BLaER1 (cell line): Measurements from ENCODE around the gene KCNQ1OT1.
A peak's percentile ranks its signal among the peaks of the same experiment; 100 is the strongest.

Experiments used
- H3K27ac ChIP-seq: shearing (Covaris generic); formaldehyde crosslinking; 2 replicates; pipeline ENCODE4 v1.8.1; 2022
- H3K27me3 ChIP-seq: shearing (Covaris generic); formaldehyde crosslinking; 2 replicates; pipeline ENCODE4 v1.8.1; 2022
- H3K36me3 ChIP-seq: shearing (Covaris generic); formaldehyde crosslinking; 2 replicates; pipeline ENCODE4 v1.8.1; 2022
- H3K4me1 ChIP-seq: shearing (Covaris generic); formaldehyde crosslinking; 2 replicates; pipeline ENCODE4 v1.8.1; 2022
- H3K4me2 ChIP-seq: shearing (Covaris generic); formaldehyde crosslinking; 2 replicates; pipeline ENCODE4 v1.8.1; 2022
- H3K4me3 ChIP-seq: shearing (Covaris generic); formaldehyde crosslinking; 2 replicates; pipeline ENCODE4 v1.8.1; 2022
- H3K9ac ChIP-seq: shearing (Covaris generic); formaldehyde crosslinking; 2 replicates; pipeline ENCODE4 v1.8.1; 2022
- H3K9me3 ChIP-seq: shearing (Covaris generic); formaldehyde crosslinking; 2 replicates; pipeline ENCODE4 v1.8.1; 2022
- H4K20me1 ChIP-seq: shearing (Covaris generic); formaldehyde crosslinking; 2 replicates; pipeline ENCODE4 v1.8.1; 2022
- Cebpa-rat ChIP-seq: shearing (Covaris generic); IDR thresholded peaks from 2 replicates; pipeline ENCODE4 v1.8.1; 2022

The KCNQ1OT1 gene

GRCh38 chr11:2729841-2730240 is 30.0 kb upstream of the KCNQ1OT1 start:
- H3K4me3 ChIP-seq = no peak overlapping the region
- no peak overlapping the region for H3K9ac ChIP-seq
- no peaks in the 10 kb centered on the region for H3K27me3 ChIP-seq
- no peaks in the 10 kb centered on the region for H3K9me3 ChIP-seq
- no peaks in the 10 kb centered on the region for H3K36me3 ChIP-seq
- peaks cover 84% of the 10 kb centered on the region for H3K4me1 ChIP-seq
- H3K4me2 ChIP-seq = no peak overlapping the region
- no peak for TF ChIP-seq Cebpa-rat
- H3K27ac ChIP-seq = no peak overlapping the region
- no peaks in the 10 kb centered on the region for H4K20me1 ChIP-seq

GRCh38 chr11:2728663-2729332 is 29.0 kb upstream of the KCNQ1OT1 start:
- H3K9me3 ChIP-seq = no peaks in the 10 kb centered on the region
- peak overlapping the region; percentile 72 for H3K4me2 ChIP-seq
- H4K20me1 ChIP-seq = no peaks in the 10 kb centered on the region
- H3K4me3 ChIP-seq = no peak overlapping the region
- no peak overlapping the region for H3K9ac ChIP-seq
- no peaks in the 10 kb centered on the region for H3K27me3 ChIP-seq
- H3K27ac ChIP-seq = no peak overlapping the region
- H3K36me3 ChIP-seq = no peaks in the 10 kb centered on the region
- TF ChIP-seq Cebpa-rat = no peak
- peaks cover 75% of the 10 kb centered on the region for H3K4me1 ChIP-seq

GRCh38 chr11:2728128-2728662 is 28.4 kb upstream of the KCNQ1OT1 start:
- no peaks in the 10 kb centered on the region for H3K36me3 ChIP-seq
- peak overlapping the region; percentile 72 for H3K4me2 ChIP-seq
- no peak overlapping the region for H3K9ac ChIP-seq
- no peaks in the 10 kb centered on the region for H3K27me3 ChIP-seq
- no peaks in the 10 kb centered on the region for H4K20me1 ChIP-seq
- no peaks in the 10 kb centered on the region for H3K9me3 ChIP-seq
- H3K4me1 ChIP-seq = peaks cover 75% of the 10 kb centered on the region
- H3K4me3 ChIP-seq = no peak overlapping the region
- no peak overlapping the region for H3K27ac ChIP-seq
- no peak for TF ChIP-seq Cebpa-rat

DNA sequence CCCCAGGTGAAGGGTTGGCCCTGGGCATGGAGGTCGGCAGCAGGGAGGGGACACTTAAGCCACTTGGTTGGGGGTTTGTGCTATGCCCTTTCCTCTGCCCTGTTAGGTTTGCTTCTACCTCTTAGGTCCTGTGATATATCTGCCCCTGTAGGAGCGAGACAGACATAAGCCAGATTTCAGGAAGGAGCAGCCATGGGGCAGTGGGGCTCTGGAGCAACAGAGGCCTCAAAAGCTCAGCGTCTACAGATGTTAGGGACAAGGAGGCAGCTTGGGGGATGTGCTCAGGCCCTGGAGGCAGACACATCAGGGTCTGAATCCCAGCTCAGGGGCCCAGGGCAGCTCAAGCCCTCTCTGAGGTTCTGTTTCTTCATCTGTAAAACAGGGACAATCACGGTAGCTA is 27.2 kb upstream of the KCNQ1OT1 start:
- no peak for TF ChIP-seq Cebpa-rat
- Histone ChIP-seq H3K9ac (no peak overlapping the region), H3K27ac (no peak overlapping the region), H3K4me3 (no peak overlapping the region), H3K9me3 (no peaks in the 10 kb centered on the region), H3K27me3 (no peaks in the 10 kb centered on the region), H4K20me1 (no peaks in the 10 kb centered on the region), H3K36me3 (no peaks in the 10 kb centered on the region), H3K4me1 (peaks cover 75% of the 10 kb centered on the region), H3K4me2 (no peak overlapping the region)

GRCh38 chr11:2725368-2726300 is 25.8 kb upstream of the KCNQ1OT1 start:
- Histone ChIP-seq H3K4me2 (peak overlapping the region; percentile 41), H3K4me3 (no peak overlapping the region), H3K4me1 (peaks cover 71% of the 10 kb centered on the region), H3K27ac (no peak overlapping the region), H3K9me3 (no peaks in the 10 kb centered on the region), H3K27me3 (no peaks in the 10 kb centered on the region), H3K9ac (no peak overlapping the region), H3K36me3 (no peaks in the 10 kb centered on the region), H4K20me1 (no peaks in the 10 kb centered on the region)
- TF ChIP-seq Cebpa-rat = no peak

DNA sequence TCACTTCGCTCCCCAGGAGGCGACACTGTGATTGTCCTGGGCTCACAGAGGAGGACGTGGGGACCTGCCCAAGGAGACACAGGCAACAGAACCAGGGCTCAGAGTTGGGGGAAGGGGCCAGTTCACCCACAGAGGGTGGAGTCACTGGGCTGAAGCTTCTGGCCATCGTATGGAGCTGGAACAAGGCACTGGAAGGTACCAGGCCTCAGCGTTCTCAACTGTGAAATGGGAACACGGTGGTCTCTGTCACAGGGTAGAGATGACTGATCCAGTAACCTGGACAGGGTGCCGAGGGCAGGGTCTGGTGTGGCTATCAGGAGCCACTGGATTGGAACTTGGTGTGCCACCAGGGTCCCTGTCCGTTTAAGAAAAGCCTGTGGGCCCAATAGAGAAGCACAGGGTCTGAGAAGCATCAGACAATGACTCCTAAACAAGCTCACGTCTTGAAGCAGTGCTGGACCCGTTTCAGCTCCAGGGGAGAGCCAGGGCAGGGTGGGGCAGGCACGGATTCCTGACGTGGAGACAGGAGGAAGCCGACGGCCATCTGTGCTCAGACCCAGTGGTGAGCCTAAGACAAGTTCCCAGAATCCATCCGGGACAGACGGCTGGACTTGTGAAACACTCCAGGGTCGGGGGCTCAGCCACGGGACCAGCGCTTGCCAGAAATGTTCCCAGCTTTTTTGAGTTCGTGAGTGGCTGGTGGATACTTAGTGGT is 25.0 kb upstream of the KCNQ1OT1 start:
- H3K4me2 ChIP-seq = no peak overlapping the region

GRCh38 chr11:2724104-2724503 is 24.3 kb upstream of the KCNQ1OT1 start:
- no peaks in the 10 kb centered on the region for H3K27me3 ChIP-seq
- no peak for TF ChIP-seq Cebpa-rat

More for the DNA sequence above, 25.0 kb upstream of the KCNQ1OT1 start:
- H4K20me1 ChIP-seq = no peaks in the 10 kb centered on the region
- H3K27ac ChIP-seq = no peak overlapping the region
- H3K9me3 ChIP-seq = no peaks in the 10 kb centered on the region
- no peak for TF ChIP-seq Cebpa-rat
- H3K4me3 ChIP-seq = no peak overlapping the region
- H3K4me1 ChIP-seq = peaks cover 65% of the 10 kb centered on the region
- no peaks in the 10 kb centered on the region for H3K27me3 ChIP-seq
- H3K9ac ChIP-seq = no peak overlapping the region
- no peaks in the 10 kb centered on the region for H3K36me3 ChIP-seq

GRCh38 chr11:2722955-2723354 is 23.2 kb upstream of the KCNQ1OT1 start:
- Histone ChIP-seq H3K4me3 (no peak overlapping the region), H3K27me3 (no peaks in the 10 kb centered on the region), H3K4me1 (peaks cover 69% of the 10 kb centered on the region), H3K4me2 (peak overlapping the region; percentile 74), H3K36me3 (no peaks in the 10 kb centered on the region), H4K20me1 (no peaks in the 10 kb centered on the region), H3K27ac (peak overlapping the region; percentile 45; the same call in 1 of the 2 replicates), H3K9me3 (no peaks in the 10 kb centered on the region), H3K9ac (no peak overlapping the region)
- no peak for TF ChIP-seq Cebpa-rat

More at GRCh38 chr11:2724104-2724503, 24.3 kb upstream of the KCNQ1OT1 start:
- Histone ChIP-seq H3K27ac (no peak overlapping the region), H3K4me2 (no peak overlapping the region), H4K20me1 (no peaks in the 10 kb centered on the region), H3K9ac (no peak overlapping the region), H3K9me3 (no peaks in the 10 kb centered on the region), H3K4me3 (no peak overlapping the region), H3K4me1 (peaks cover 69% of the 10 kb centered on the region), H3K36me3 (no peaks in the 10 kb centered on the region)

GRCh38 chr11:2721210-2721916 is 21.6 kb upstream of the KCNQ1OT1 start:
- no peak for TF ChIP-seq Cebpa-rat
- Histone ChIP-seq H3K9me3 (no peaks in the 10 kb centered on the region), H3K36me3 (no peaks in the 10 kb centered on the region), H3K27ac (peak overlapping the region; percentile 45; the same call in 1 of the 2 replicates), H3K27me3 (no peaks in the 10 kb centered on the region), H3K9ac (no peak overlapping the region), H4K20me1 (no peaks in the 10 kb centered on the region), H3K4me3 (no peak overlapping the region), H3K4me1 (peaks cover 67% of the 10 kb centered on the region), H3K4me2 (peak overlapping the region; percentile 74)
